Stimulated activated CD8-positive, alpha-beta memory T cell treated with anti-CD3 and anti-CD28 coated beads, Interleukin-2, amount 100 ng/mL, for 1 hour (primary cell): ENCODE measurements around the gene GATA5.

Experiments used
- DNase-seq, 2 donors: peaks; one replicate each; pipeline ENCODE4 v3.0.0-alpha.2; 2020; ENCODE audit warnings: low read depth in 2 of 2

Gene GATA5

GRCh38 chr20:62454904-62455636 is 20.7 kb downstream of the GATA5 start:
- no peak for DNase-seq

GRCh38 chr20:62453186-62453808 is 22.5 kb downstream of the GATA5 start:
- no peak for DNase-seq

GRCh38 chr20:62452475-62453095 is 23.2 kb downstream of the GATA5 start:
- no peak for DNase-seq

- no peak for DNase-seq
Measured at GRCh38 chr20:62451970-62452369, 23.8 kb downstream of the GATA5 start.

GRCh38 chr20:62451156-62451767 is 24.5 kb downstream of the GATA5 start:
- no peak for DNase-seq

- no peak for DNase-seq
Measured at GRCh38 chr20:62449951-62450691, 25.7 kb downstream of the GATA5 start.

GRCh38 chr20:62448788-62449187 is 27.0 kb downstream of the GATA5 start:
- no peak for DNase-seq

GRCh38 chr20:62448038-62448437 is 27.8 kb downstream of the GATA5 start:
- no peak for DNase-seq

GRCh38 chr20:62446888-62447869 is 28.6 kb downstream of the GATA5 start:
- DNase-seq: no peak

- DNase-seq: no peak
Measured at GRCh38 chr20:62446481-62446880, 29.3 kb downstream of the GATA5 start.

GRCh38 chr20:62445553-62446340 is 30.0 kb downstream of the GATA5 start:
- DNase-seq: no peak

- DNase-seq: no peak
Measured at GRCh38 chr20:62444286-62444685, 31.5 kb downstream of the GATA5 start.

GRCh38 chr20:62441987-62442539 is 33.7 kb downstream of the GATA5 start:
- no peak for DNase-seq

GRCh38 chr20:62439218-62439617 is 36.6 kb downstream of the GATA5 start:
- DNase-seq: no peak

- DNase-seq: no peak
Measured at GRCh38 chr20:62437927-62438326, 37.9 kb downstream of the GATA5 start.

GRCh38 chr20:62437496-62437895 is 38.3 kb downstream of the GATA5 start:
- no peak for DNase-seq

- DNase-seq: no peak
Measured at GRCh38 chr20:62436692-62437091, 39.1 kb downstream of the GATA5 start.

- no peak for DNase-seq
Measured at GRCh38 chr20:62433658-62434497, 41.9 kb downstream of the GATA5 start.
